K562 (cell line): ENCODE results near the gene PHETA1. TPM values are rescaled to one million over a fixed set of nuclear protein-coding genes. Genes with fewer than 3 reads are reported as not detected.

Experiments used
- CBFB ChIP-seq: sonication (generic); formaldehyde crosslinking; IDR thresholded peaks from 2 replicates; pipeline ENCODE4 v1.4.0; 2020; ENCODE audit warnings: mild to moderate bottlenecking, missing genetic modification reagents
- FOXM1 ChIP-seq, 2 experiments: fragments of 450-650 bp in 1 of 2; sonication (generic) in 1 of 2; formaldehyde crosslinking in 1 of 2; IDR thresholded peaks; 2 replicates each; pipeline versions ENCODE4 v1.6.1 to v1.9.0; 2017 to 2022; ENCODE audit warnings: low read depth in 2 of 2, mild to moderate bottlenecking in 2 of 2, missing genetic modification reagents in 1 of 2, moderate library complexity in 1 of 2
- HOMEZ ChIP-seq: fragments of 250-450 bp; sonication (Bioruptor Pico); IDR thresholded peaks from 2 replicates; pipeline ENCODE4 v1.4.0; 2020; ENCODE audit warnings: mild to moderate bottlenecking, moderate library complexity
- JUNB ChIP-seq: fragments of 450-650 bp; formaldehyde crosslinking; conservative IDR thresholded peaks from 2 replicates; pipeline ENCODE4 v1.4.0; 2020; ENCODE audit warnings: mild to moderate bottlenecking
- KLF6 ChIP-seq: fragments of 250-450 bp; sonication (Bioruptor Pico); IDR thresholded peaks from 2 replicates; pipeline ENCODE4 v1.4.0; 2020; ENCODE audit warnings: mild to moderate bottlenecking, moderate library complexity, borderline replicate concordance
- MNT ChIP-seq, 2 experiments: fragments of 450-650 bp; conservative IDR thresholded peaks; 2 replicates each; pipeline ENCODE4 v1.6.1; 2017; ENCODE audit warnings: mild to moderate bottlenecking in 2 of 2, moderate library complexity in 2 of 2
- NFIX ChIP-seq: fragments of 250-450 bp; sonication (Bioruptor Pico); IDR thresholded peaks from 2 replicates; pipeline ENCODE4 v1.4.0; 2020; ENCODE audit warnings: low read depth, mild to moderate bottlenecking, moderate library complexity
- NONO ChIP-seq, 2 experiments: fragments of 200-400 bp in 1 of 2; fragments of 450-650 bp in 1 of 2; formaldehyde crosslinking in 1 of 2; IDR thresholded peaks; 2 replicates each; pipeline ENCODE4 v1.6.1; 2017; ENCODE audit warnings: low read depth in 2 of 2, mild to moderate bottlenecking in 2 of 2, moderate library complexity in 2 of 2, low read length in 1 of 2
- NR4A1 ChIP-seq, 2 experiments: fragments of 250-450 bp in 1 of 2; fragments of 450-650 bp in 1 of 2; sonication (Bioruptor Pico) in 1 of 2; IDR thresholded peaks; 2 replicates each; pipeline versions ENCODE4 v1.4.0 to v1.6.1; 2016 to 2020; ENCODE audit warnings: mild to moderate bottlenecking in 2 of 2, missing compliant biosample characterization in 1 of 2, missing genetic modification characterization in 1 of 2, moderate library complexity in 1 of 2
- NRF1 ChIP-seq, 2 experiments: fragments of 450-650 bp; IDR thresholded peaks in 1 of 2; conservative IDR thresholded peaks in 1 of 2; 2 replicates each; pipeline ENCODE4 v1.6.1; 2014; ENCODE audit warnings: mild to moderate bottlenecking in 2 of 2
- POLR2H ChIP-seq: IDR thresholded peaks from 2 replicates; pipeline ENCODE4 v1.6.1; 2016; ENCODE audit warnings: missing genetic modification characterization, low read depth, mild to moderate bottlenecking, control low read depth, missing compliant biosample characterization, moderate library complexity
- PRDM10 ChIP-seq: fragments of 450-650 bp; IDR thresholded peaks from 2 replicates; pipeline ENCODE4 v1.6.1; 2018; ENCODE audit not compliant: partially characterized antibody
- SIRT6 ChIP-seq: IDR thresholded peaks from one replicate; pipeline ENCODE4 v1.6.1; 2012; ENCODE audit warnings: low read depth, mild to moderate bottlenecking, control low read depth, inconsistent platforms, low read length, moderate library complexity
- TFAM ChIP-seq: fragments of 250-450 bp; sonication (Bioruptor Pico); conservative IDR thresholded peaks from 2 replicates; pipeline ENCODE4 v1.5.0; 2021; ENCODE audit warnings: mild to moderate bottlenecking, moderate library complexity
- ZBTB34 ChIP-seq: fragments of 250-450 bp; sonication (Bioruptor Pico); IDR thresholded peaks from 2 replicates; pipeline ENCODE4 v1.8.0; 2021; ENCODE audit warnings: mild to moderate bottlenecking, moderate library complexity
- polyA plus RNA-seq, 8 experiments: library from polyadenylated mRNA; depleted of rRNA in 4 of 8; stranded (reverse) in 5 of 8; unstranded in 3 of 8; fragments of >200 nt; fragmentation: Nextera tagmentation in 2 of 8; fragmentation: Illumina TruSeq in 1 of 8; extraction: Ambion mirVana in 2 of 8; extraction: Trizol in 1 of 8; gene quantifications; 2 replicates each; pipeline versions ENCODE4 v1.2.1 to v1.2.3, GENCODE V29; 2011 to 2014; ENCODE audit warnings: inconsistent platforms in 1 of 8, missing spikeins in 1 of 8
- total RNA-seq, 7 experiments: library from RNA; depleted of rRNA in 6 of 7; stranded (reverse); fragments of >200 nt in 6 of 7; fragmentation: Illumina TruSeq in 2 of 7; extraction: Trizol in 2 of 7; gene quantifications; 2 replicates each; pipeline versions ENCODE4 v1.2.1 to v1.2.3, GENCODE V29; 2011 to 2021; ENCODE audit warnings: low replicate concordance in 1 of 7
- TF ChIP-seq, protein P1 (sequence below): sonication (generic); formaldehyde crosslinking; IDR thresholded peaks from 2 replicates; pipeline ENCODE4 v1.8.1; 2023; ENCODE audit warnings: mild to moderate bottlenecking, missing genetic modification reagents

Gene PHETA1
- total and polyA plus RNA-seq, 9 of the 15 experiments (the other 6 are each of a cell fraction or from before 2014, with no cell fraction given): 0.03 to 12.4 (median 3.0) TPM

GRCh38 chr12:111410431-111411184 lies 41.7 kb upstream of the PHETA1 start (continued):
- TF ChIP-seq ZBTB34 (CRISPR knock-in tag) (no peak), KLF6 (0 out of 2 replicates have a peak, but pooled peaks have one; percentile 37), NFIX (CRISPR knock-in tag) (no peak), JUNB (no peak), TFAM (CRISPR knock-in tag) (no peak), NONO (IDR thresholded peaks at IDR 0.05; ENCODE audit: low read depth in 2 of 2, low read length in 1 of 2) (no peak), POLR2H (tag) (no peak), SIRT6 (no peak), FOXM1 (IDR thresholded peaks at IDR 0.05; ENCODE audit: low read depth) (no peak), FOXM1 (CRISPR knock-in tag; IDR thresholded peaks at IDR 0.05; ENCODE audit: low read depth) (no peak), HOMEZ (CRISPR knock-in tag) (no peak), NR4A1 (CRISPR knock-in tag; IDR thresholded peaks at IDR 0.05) (no peak), NR4A1 (tag; IDR thresholded peaks at IDR 0.05) (no peak), NRF1 (conservative IDR thresholded peaks at IDR 0.05 in 1 of 2, IDR thresholded peaks at IDR 0.05 in 1 of 2) (peak in 1 of 2 experiments; percentile 40; a peak in 1 of 4 replicates), PRDM10 (no peak), MNT (conservative IDR thresholded peaks at IDR 0.05) (no peak; a peak in 2 of 4 replicates), CBFB (CRISPR knock-in tag) (no peak)
- TF ChIP-seq, protein P1, sequence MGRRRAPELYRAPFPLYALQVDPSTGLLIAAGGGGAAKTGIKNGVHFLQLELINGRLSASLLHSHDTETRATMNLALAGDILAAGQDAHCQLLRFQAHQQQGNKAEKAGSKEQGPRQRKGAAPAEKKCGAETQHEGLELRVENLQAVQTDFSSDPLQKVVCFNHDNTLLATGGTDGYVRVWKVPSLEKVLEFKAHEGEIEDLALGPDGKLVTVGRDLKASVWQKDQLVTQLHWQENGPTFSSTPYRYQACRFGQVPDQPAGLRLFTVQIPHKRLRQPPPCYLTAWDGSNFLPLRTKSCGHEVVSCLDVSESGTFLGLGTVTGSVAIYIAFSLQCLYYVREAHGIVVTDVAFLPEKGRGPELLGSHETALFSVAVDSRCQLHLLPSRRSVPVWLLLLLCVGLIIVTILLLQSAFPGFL (CRISPR knock-in tag): no peak
